GM23338 (cell line): Measurements from ENCODE around the gene ATP6V1A. TPM values are rescaled to one million over a fixed set of nuclear protein-coding genes. Genes with fewer than 3 reads are reported as not detected.

ENCODE experiments used
- ATAC-seq: fragments of 200-7000 bp; cut with Tn5 transposase; 3 replicates; pipeline ENCODE4 v1.9.1; 2020
- DNase-seq: peaks from one replicate; pipeline ENCODE4 v3.0.0-alpha.2; 2015; ENCODE audit warnings: low spot score
- H2AFZ ChIP-seq: fragments of 200-600 bp; sonication (generic); 2 replicates; pipeline ENCODE4 v1.8.0; 2016; ENCODE audit warnings: antibody characterized with exemption, mild to moderate bottlenecking, moderate library complexity
- H3F3A ChIP-seq: fragments of 200-600 bp; sonication (generic); replicated peaks from 2 replicates; pipeline ENCODE4 v1.8.0; 2017; ENCODE audit warnings: antibody characterized with exemption, mixed run types, low read depth
- H3K27ac ChIP-seq: fragments of 200-600 bp; sonication (generic); 2 replicates; pipeline ENCODE4 v1.6.1; 2016; ENCODE audit warnings: low read depth
- H3K27me3 ChIP-seq: fragments of 200-600 bp; sonication (generic); 2 replicates; pipeline ENCODE4 v1.8.0; 2016; ENCODE audit warnings: mild to moderate bottlenecking, mixed run types, moderate library complexity; ENCODE audit not compliant: insufficient read depth
- H3K36me3 ChIP-seq: fragments of 200-600 bp; sonication (generic); 2 replicates; pipeline ENCODE4 v1.8.0; 2016; ENCODE audit warnings: mild to moderate bottlenecking; ENCODE audit not compliant: insufficient read depth
- H3K4me1 ChIP-seq: fragments of 200-600 bp; sonication (generic); 2 replicates; pipeline ENCODE4 v1.8.0; 2016; ENCODE audit warnings: mild to moderate bottlenecking, moderate library complexity; ENCODE audit not compliant: insufficient read depth
- H3K4me2 ChIP-seq: fragments of 200-600 bp; sonication (generic); 2 replicates; pipeline ENCODE4 v1.7.1; 2017; ENCODE audit warnings: mixed run types
- H3K4me3 ChIP-seq: fragments of 200-600 bp; sonication (generic); 2 replicates; pipeline ENCODE4 v1.6.1; 2016; ENCODE audit warnings: mixed run types
- H3K79me2 ChIP-seq: fragments of 200-600 bp; sonication (generic); replicated peaks from 2 replicates; pipeline ENCODE4 v1.8.0; 2017; ENCODE audit warnings: mild to moderate bottlenecking; ENCODE audit not compliant: insufficient read depth
- H3K9me2 ChIP-seq: fragments of 200-600 bp; sonication (generic); 2 replicates; pipeline ENCODE4 v1.8.0; 2017; ENCODE audit not compliant: insufficient read depth
- H4K20me1 ChIP-seq: fragments of 200-600 bp; sonication (generic); replicated peaks from 2 replicates; pipeline ENCODE4 v1.8.0; 2017; ENCODE audit warnings: mild to moderate bottlenecking; ENCODE audit not compliant: insufficient read depth
- H3K27ac Mint-ChIP-seq: 2 replicates; pipeline ENCODE4 v1.8.0; 2020; ENCODE audit warnings: inconsistent platforms, mild to moderate bottlenecking, moderate library complexity, mixed read lengths
- H3K27me3 Mint-ChIP-seq: 3 replicates; pipeline ENCODE4 v1.8.0; 2022; ENCODE audit warnings: low read depth, mild to moderate bottlenecking, moderate library complexity, mixed read lengths, inconsistent platforms; ENCODE audit not compliant: insufficient read depth, poor library complexity
- H3K36me3 Mint-ChIP-seq: 3 replicates; pipeline ENCODE4 v1.8.0; 2021; ENCODE audit warnings: low read depth, mild to moderate bottlenecking, inconsistent platforms, moderate library complexity, mixed read lengths
- H3K4me1 Mint-ChIP-seq: 3 replicates; pipeline ENCODE4 v1.8.0; 2020; ENCODE audit warnings: mild to moderate bottlenecking, inconsistent platforms, mixed read lengths
- H3K4me3 Mint-ChIP-seq: 3 replicates; pipeline ENCODE4 v1.8.0; 2021; ENCODE audit warnings: moderate library complexity, mild to moderate bottlenecking, inconsistent platforms, mixed read lengths
- H3K9me3 Mint-ChIP-seq: 3 replicates; pipeline ENCODE4 v1.8.0; 2020; ENCODE audit warnings: moderate library complexity, mild to moderate bottlenecking, inconsistent platforms, mixed read lengths
- CREB1 ChIP-seq: fragments of 250-450 bp; sonication (Bioruptor Pico); IDR thresholded peaks from 2 replicates; pipeline ENCODE4 v1.5.0; 2020; ENCODE audit warnings: low read depth, mild to moderate bottlenecking, moderate library complexity
- CTCF ChIP-seq, 2 experiments: fragments of 200-600 bp in 1 of 2; sonication (generic) in 1 of 2; conservative IDR thresholded peaks; 2 replicates each; pipeline versions ENCODE4 v1.5.1 to v1.6.1; 2016 to 2017; ENCODE audit warnings: antibody characterized with exemption in 2 of 2, low read depth in 2 of 2, mild to moderate bottlenecking in 2 of 2, moderate library complexity in 1 of 2
- EZH2phosphoT487 ChIP-seq: fragments of 200-600 bp; sonication (generic); IDR thresholded peaks from one replicate; pipeline ENCODE4 v1.8.1; 2018; ENCODE audit warnings: antibody characterized with exemption; ENCODE audit not compliant: unreplicated experiment
- JUNB ChIP-seq: IDR thresholded peaks from one replicate; pipeline ENCODE4 v1.6.1; 2016; ENCODE audit warnings: antibody characterized with exemption; ENCODE audit not compliant: unreplicated experiment
- REST ChIP-seq: IDR thresholded peaks from one replicate; pipeline ENCODE4 v1.6.1; 2018; ENCODE audit warnings: antibody characterized with exemption; ENCODE audit not compliant: unreplicated experiment
- ZNF114 ChIP-seq: fragments of 250-450 bp; sonication (Bioruptor Pico); IDR thresholded peaks from 2 replicates; pipeline ENCODE4 v1.5.0; 2020; ENCODE audit warnings: mild to moderate bottlenecking, moderate library complexity
- ZNF331 ChIP-seq: fragments of 250-450 bp; sonication (Bioruptor Pico); IDR thresholded peaks from 2 replicates; pipeline ENCODE4 v1.5.0; 2020; ENCODE audit warnings: low read depth, mild to moderate bottlenecking, moderate library complexity
- polyA plus RNA-seq: library from polyadenylated mRNA; unstranded; fragments of >200 nt; fragmentation: Nextera tagmentation; extraction: Ambion mirVana; gene quantifications from 2 replicates; pipeline ENCODE4 v1.2.1, GENCODE V29; 2016
- total RNA-seq: library from RNA; depleted of rRNA; stranded (reverse); fragments of >200 nt; shearing (Covaris generic); gene quantifications from 2 replicates; pipeline ENCODE4 v1.2.3, GENCODE V29; 2014

The ATP6V1A gene
- total and polyA plus RNA-seq, 2 experiments from 2014 or later = 38.0 to 87.3 TPM

GRCh38 chr3:113832477-113833164 is 85.8 kb downstream of the ATP6V1A start (continued):
- TF ChIP-seq JUNB = no peak
- TF ChIP-seq CTCF (conservative IDR thresholded peaks at IDR 0.05; ENCODE audit: low read depth in 2 of 2) = no peak
- TF ChIP-seq EZH2phosphoT487 = no peak
- no peak for TF ChIP-seq REST
- no peak for TF ChIP-seq ZNF114 (CRISPR knock-in tag)

DNA sequence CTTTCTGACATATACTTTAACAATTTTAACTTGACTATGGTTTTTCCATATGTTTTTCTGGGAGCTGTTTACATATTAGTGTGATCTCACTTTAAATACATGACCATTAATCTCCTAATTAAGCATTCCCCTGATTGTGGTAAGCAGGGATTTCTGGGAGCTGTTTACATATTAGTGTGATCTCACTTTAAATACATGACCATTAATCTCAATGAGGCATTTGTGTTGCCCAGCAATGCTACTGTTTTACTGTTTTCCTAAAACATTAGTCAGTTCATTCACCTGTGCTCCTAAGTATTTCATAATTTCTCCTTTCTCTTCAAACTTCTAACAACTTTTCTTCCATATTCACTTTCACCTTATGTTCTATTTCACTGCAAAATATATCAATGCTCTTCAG is 88.1 kb downstream of the ATP6V1A start:
- Histone ChIP-seq H3K27ac (no peak overlapping the region), H4K20me1 (no peaks in the 10 kb centered on the region), H3K4me1 (peaks cover 15% of the 10 kb centered on the region), H3K36me3 (no peaks in the 10 kb centered on the region), H3K4me3 (no peak overlapping the region), H2AFZ (no peak overlapping the region), H3K4me2 (no peak overlapping the region), H3F3A (no peaks in the 10 kb centered on the region; the same call in 1 of the 2 replicates), H3K9me2 (no peaks in the 10 kb centered on the region), H3K79me2 (no peaks in the 10 kb centered on the region), H3K27me3 (no peaks in the 10 kb centered on the region; the same call in 1 of the 2 replicates)
- Mint-ChIP-seq H3K4me1 (peaks cover 24% of the 10 kb centered on the region), H3K36me3 (no peaks in the 10 kb centered on the region), H3K27ac (no peak overlapping the region), H3K9me3 (no peaks in the 10 kb centered on the region), H3K27me3 (peaks cover 7% of the 10 kb centered on the region), H3K4me3 (no peak overlapping the region)
- no peak for DNase-seq
- ATAC-seq = no peak
- no peak for TF ChIP-seq CTCF (conservative IDR thresholded peaks at IDR 0.05; ENCODE audit: low read depth in 2 of 2)
- no peak for TF ChIP-seq ZNF114 (CRISPR knock-in tag)
- no peak for TF ChIP-seq CREB1
- no peak for TF ChIP-seq JUNB
- TF ChIP-seq ZNF331 (CRISPR knock-in tag) = no peak
- TF ChIP-seq EZH2phosphoT487 = no peak
- no peak for TF ChIP-seq REST
